Brain microvascular endothelial cell (primary cell): ENCODE measurements around the gene PABPC4L.

Experiments used
- DNase-seq: peaks from one replicate; pipeline ENCODE4 v3.0.0-alpha.2; 2020
- H3K27ac ChIP-seq: fragments of 250-450 bp; sonication (Bioruptor Pico); 2 replicates; pipeline ENCODE4 v1.5.1; 2020; ENCODE audit warnings: mild to moderate bottlenecking, moderate library complexity
- H3K27me3 ChIP-seq: fragments of 250-450 bp; sonication (Bioruptor Pico); replicated peaks from 2 replicates; pipeline ENCODE4 v1.5.1; 2020; ENCODE audit warnings: mild to moderate bottlenecking
- H3K36me3 ChIP-seq: fragments of 250-450 bp; sonication (Bioruptor Pico); replicated peaks from 2 replicates; pipeline ENCODE4 v1.5.1; 2020; ENCODE audit warnings: mild to moderate bottlenecking
- H3K4me3 ChIP-seq: 2 replicates; pipeline ENCODE4 v1.5.1; 2011; ENCODE audit warnings: low read depth, mild to moderate bottlenecking, control low read depth, low read length, moderate library complexity
- in situ Hi-C: cut with HindIII; loops from 2 replicates; pipeline ENCODE4 v1.10.0; 2017; ENCODE audit warnings: low sequenced_read_pairs, low pct_ligation_motif_present
- TF ChIP-seq, protein P1 (sequence below): IDR thresholded peaks from 2 replicates; pipeline ENCODE4 v1.5.1; 2011; ENCODE audit warnings: low read depth, mild to moderate bottlenecking, moderate library complexity, low read length, control low read depth, inconsistent platforms; ENCODE audit errors: missing control alignments

PABPC4L gene

GRCh38 chr4:134178706-134179105 is 22.9 kb downstream of the PABPC4L start:
- in situ Hi-C loops, result no loop called here
- no peak overlapping the region for H3K27ac ChIP-seq
- no peaks in the 10 kb centered on the region for H3K27me3 ChIP-seq
- no peak overlapping the region for H3K4me3 ChIP-seq
- TF ChIP-seq, protein P1, sequence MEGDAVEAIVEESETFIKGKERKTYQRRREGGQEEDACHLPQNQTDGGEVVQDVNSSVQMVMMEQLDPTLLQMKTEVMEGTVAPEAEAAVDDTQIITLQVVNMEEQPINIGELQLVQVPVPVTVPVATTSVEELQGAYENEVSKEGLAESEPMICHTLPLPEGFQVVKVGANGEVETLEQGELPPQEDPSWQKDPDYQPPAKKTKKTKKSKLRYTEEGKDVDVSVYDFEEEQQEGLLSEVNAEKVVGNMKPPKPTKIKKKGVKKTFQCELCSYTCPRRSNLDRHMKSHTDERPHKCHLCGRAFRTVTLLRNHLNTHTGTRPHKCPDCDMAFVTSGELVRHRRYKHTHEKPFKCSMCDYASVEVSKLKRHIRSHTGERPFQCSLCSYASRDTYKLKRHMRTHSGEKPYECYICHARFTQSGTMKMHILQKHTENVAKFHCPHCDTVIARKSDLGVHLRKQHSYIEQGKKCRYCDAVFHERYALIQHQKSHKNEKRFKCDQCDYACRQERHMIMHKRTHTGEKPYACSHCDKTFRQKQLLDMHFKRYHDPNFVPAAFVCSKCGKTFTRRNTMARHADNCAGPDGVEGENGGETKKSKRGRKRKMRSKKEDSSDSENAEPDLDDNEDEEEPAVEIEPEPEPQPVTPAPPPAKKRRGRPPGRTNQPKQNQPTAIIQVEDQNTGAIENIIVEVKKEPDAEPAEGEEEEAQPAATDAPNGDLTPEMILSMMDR, result no peak
- H3K36me3 ChIP-seq, result no peaks in the 10 kb centered on the region
- DNase-seq, result no peak

DNA sequence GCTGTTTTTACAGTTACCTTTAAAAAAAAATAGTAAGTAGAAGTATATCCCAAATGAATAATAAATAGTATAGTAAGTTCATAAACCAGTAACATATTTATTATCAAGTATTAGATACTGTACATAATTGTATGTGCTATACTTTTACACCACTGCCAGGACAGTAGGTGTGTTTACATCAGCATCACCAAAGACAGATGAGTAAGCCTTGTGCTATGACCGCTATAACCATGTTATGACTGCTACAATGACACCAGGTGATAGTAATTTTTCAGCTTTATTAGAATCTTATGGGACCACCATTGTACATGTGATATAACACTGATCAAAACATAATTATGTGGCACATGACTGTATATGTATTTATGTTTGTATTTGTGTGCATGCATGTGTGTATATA is 27.3 kb downstream of the PABPC4L start:
- H3K27me3 ChIP-seq, result no peaks in the 10 kb centered on the region
- no peaks in the 10 kb centered on the region for H3K36me3 ChIP-seq
- H3K27ac ChIP-seq, result no peak overlapping the region
- no peak overlapping the region for H3K4me3 ChIP-seq
- in situ Hi-C loops, result no loop called here
- TF ChIP-seq, protein P1, result no peak
- no peak for DNase-seq

DNA sequence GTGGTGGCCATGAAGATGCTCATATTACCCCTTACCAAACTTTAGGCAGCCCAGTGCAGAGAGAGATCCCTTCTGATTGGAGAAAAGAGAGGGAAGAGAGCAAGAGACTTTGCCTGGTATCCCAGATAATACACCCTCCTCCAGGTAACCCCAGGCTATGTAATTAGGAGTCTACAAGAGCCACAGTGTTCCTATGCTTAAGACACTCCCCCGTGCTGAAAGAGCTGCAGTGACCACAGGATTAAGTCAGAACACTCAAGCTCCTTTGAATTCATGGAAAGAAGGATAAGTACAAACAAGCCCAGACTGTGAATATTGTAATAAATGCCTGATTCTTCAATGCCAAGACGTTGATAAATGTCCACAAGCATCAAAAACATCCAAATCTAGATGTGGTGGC is 41.4 kb downstream of the PABPC4L start:
- Histone ChIP-seq H3K27ac (no peak overlapping the region), H3K36me3 (no peaks in the 10 kb centered on the region), H3K27me3 (no peaks in the 10 kb centered on the region), H3K4me3 (no peak overlapping the region)
- no peak for DNase-seq
- TF ChIP-seq, protein P1, result no peak
- in situ Hi-C loops, result no loop called here

- no peak overlapping the region for H3K27ac ChIP-seq
- no peak for DNase-seq
- H3K27me3 ChIP-seq, result no peaks in the 10 kb centered on the region
- H3K36me3 ChIP-seq, result no peaks in the 10 kb centered on the region
- in situ Hi-C loops, result no loop called here
- TF ChIP-seq, protein P1, result no peak
- no peak overlapping the region for H3K4me3 ChIP-seq
Observed at GRCh38 chr4:134154097-134154496, 47.5 kb downstream of the PABPC4L start.

- Histone ChIP-seq H3K4me3 (no peak overlapping the region), H3K36me3 (no peaks in the 10 kb centered on the region), H3K27me3 (no peaks in the 10 kb centered on the region), H3K27ac (no peak overlapping the region)
- TF ChIP-seq, protein P1, result no peak
- in situ Hi-C loops, result no loop called here
- no peak for DNase-seq
Observed at GRCh38 chr4:134147941-134148340, 53.6 kb downstream of the PABPC4L start.
